Endothelial cell of umbilical vein (primary cell): ENCODE results near the gene LMNA. TPM values are rescaled to one million over a fixed set of nuclear protein-coding genes. Genes with fewer than 3 reads are reported as not detected.

Experiments
- BruUV-seq: library from RNA; stranded (reverse); fragments of 400-500 nt; replicated peaks from 2 replicates; lab custom pipeline; 2021; lab: Mats Ljungman, UMichigan
- CTCF ChIA-PET: fragments of 300-600, 350-600 bp; sonication (Branson Sonifier 250); formaldehyde crosslinking; loops from one replicate; lab custom pipeline; 2021; ENCODE audit warnings: antibody characterized with exemption, inconsistent platforms; lab: Charles Lee
- POLR2A ChIA-PET: fragments of 300-600, 350-600 bp; sonication (Branson Sonifier 250); formaldehyde crosslinking; loops from one replicate; lab custom pipeline; 2021; ENCODE audit warnings: antibody characterized with exemption, inconsistent platforms; lab: Charles Lee
- DNase-seq: peaks from one replicate; pipeline ENCODE4 v3.0.0-alpha.2; 2011; ENCODE audit warnings: low read depth, low spot score
- FAIRE-seq: peaks from 2 replicates; lab custom pipeline; 2011; peaks lifted over from hg19 to GRCh38; lab: Jason Lieb, UNC
- H2AFZ ChIP-seq: 2 replicates; pipeline ENCODE4 v1.6.0; 2012; ENCODE audit warnings: low read depth, low read length, control low read depth, inconsistent platforms
- H3K27ac ChIP-seq: 2 replicates; pipeline ENCODE4 v1.5.1; 2011; ENCODE audit warnings: low read depth, mild to moderate bottlenecking, control low read depth, low read length, moderate library complexity; ENCODE audit not compliant: insufficient read depth
- H3K27me3 ChIP-seq, 2 experiments: 2 replicates each; pipeline versions ENCODE4 v1.6.0 to v1.6.1; 2011; ENCODE audit warnings: low read length in 2 of 2, mixed read lengths in 1 of 2; ENCODE audit not compliant: control insufficient read depth in 2 of 2, insufficient read depth in 2 of 2
- H3K36me3 ChIP-seq, 2 experiments: 2 replicates in 1 of 2; 3 replicates in 1 of 2; pipeline ENCODE4 v1.5.1; 2011; ENCODE audit warnings: low read length in 2 of 2, mild to moderate bottlenecking in 1 of 2, moderate library complexity in 1 of 2; ENCODE audit not compliant: control insufficient read depth in 2 of 2, insufficient read depth in 2 of 2; ENCODE audit errors: extremely low read depth in 1 of 2
- H3K4me1 ChIP-seq: 3 replicates; pipeline ENCODE4 v1.5.1; 2011; ENCODE audit warnings: mild to moderate bottlenecking, low read length; ENCODE audit not compliant: control insufficient read depth, insufficient read depth; ENCODE audit errors: extremely low read depth
- H3K4me2 ChIP-seq: 2 replicates; pipeline ENCODE4 v1.6.1; 2011; ENCODE audit warnings: low read length, control low read depth, mixed read lengths; ENCODE audit not compliant: insufficient read depth
- H3K4me3 ChIP-seq, 3 experiments: fragments of 200-600 bp in 1 of 3; sonication (generic), shearing (Covaris generic) in 1 of 3; replicated peaks in 1 of 3; 2 replicates each; pipeline ENCODE4 v1.5.1; 2011 to 2016; ENCODE audit warnings: control low read depth in 3 of 3, low read length in 3 of 3, mild to moderate bottlenecking in 2 of 3, inconsistent platforms in 1 of 3, low read depth in 1 of 3, moderate library complexity in 1 of 3; ENCODE audit not compliant: insufficient read depth in 1 of 3
- H3K79me2 ChIP-seq: 2 replicates; pipeline ENCODE4 v1.6.0; 2012; ENCODE audit warnings: low read length, inconsistent platforms; ENCODE audit not compliant: control insufficient read depth, insufficient read depth
- H3K9ac ChIP-seq: replicated peaks from 2 replicates; pipeline ENCODE3; 2011; ENCODE audit warnings: low read length, control low read depth; ENCODE audit not compliant: insufficient read depth; ENCODE audit errors: extremely low read depth
- H3K9me1 ChIP-seq: replicated peaks from 3 replicates; pipeline ENCODE4 v1.6.0; 2011; ENCODE audit warnings: mild to moderate bottlenecking, low read length; ENCODE audit not compliant: control insufficient read depth, insufficient read depth; ENCODE audit errors: extremely low read depth
- H3K9me3 ChIP-seq: replicated peaks from 2 replicates; pipeline ENCODE4 v1.5.1; 2012; ENCODE audit warnings: low read length, inconsistent platforms; ENCODE audit not compliant: control insufficient read depth, insufficient read depth
- H4K20me1 ChIP-seq: replicated peaks from 2 replicates; pipeline ENCODE3; 2011; ENCODE audit warnings: mild to moderate bottlenecking, low read length; ENCODE audit not compliant: control insufficient read depth, insufficient read depth; ENCODE audit errors: extremely low read depth
- CTCF ChIP-seq, 2 donors: IDR thresholded peaks; 1 replicate in 1 of 2; 2 replicates in 1 of 2; pipeline ENCODE4 v1.5.1; 2011; ENCODE audit warnings: low read length in 2 of 2, mild to moderate bottlenecking in 2 of 2, moderate library complexity in 2 of 2, control low read depth in 1 of 2, inconsistent platforms in 1 of 2, low read depth in 1 of 2; ENCODE audit not compliant: insufficient read depth in 1 of 2; ENCODE audit errors: extremely low read depth in 1 of 2
- EZH2 ChIP-seq: IDR thresholded peaks from 2 replicates; pipeline ENCODE4 v1.6.1; 2012; ENCODE audit warnings: borderline replicate concordance, low read depth, mild to moderate bottlenecking, moderate library complexity, low read length, inconsistent platforms; ENCODE audit not compliant: severe bottlenecking
- FOS ChIP-seq: IDR thresholded peaks from 2 replicates; pipeline ENCODE4 v1.6.1; 2011; ENCODE audit warnings: mild to moderate bottlenecking, low read length, moderate library complexity, borderline replicate concordance; ENCODE audit not compliant: insufficient read depth
- GATA2 ChIP-seq: IDR thresholded peaks from 2 replicates; pipeline ENCODE4 v1.7.0; 2011; ENCODE audit warnings: low read depth, mild to moderate bottlenecking, moderate library complexity, mixed read lengths, low read length; ENCODE audit not compliant: insufficient read length, insufficient read depth
- JUN ChIP-seq: IDR thresholded peaks from 2 replicates; pipeline ENCODE4 v1.6.1; 2011; ENCODE audit warnings: borderline replicate concordance, low read depth; ENCODE audit not compliant: insufficient read length, insufficient read depth
- MAX ChIP-seq: IDR thresholded peaks from 2 replicates; pipeline ENCODE4 v1.6.1; 2011; ENCODE audit not compliant: insufficient read depth, insufficient read length
- MYC ChIP-seq: IDR thresholded peaks from one replicate; pipeline ENCODE4 v1.6.1; 2011; ENCODE audit warnings: mild to moderate bottlenecking, low read depth, low read length
- POLR2A ChIP-seq: IDR thresholded peaks from 2 replicates; pipeline ENCODE4 v1.6.1; 2012; ENCODE audit warnings: low read depth, mild to moderate bottlenecking, control low read depth, low read length
- POLR2AphosphoS5 ChIP-seq: IDR thresholded peaks from 2 replicates; pipeline ENCODE4 v1.6.1; 2012; ENCODE audit warnings: low read depth, mild to moderate bottlenecking, control low read depth, low read length, moderate library complexity; ENCODE audit not compliant: insufficient read depth
- dilution Hi-C: fragments of 300-500 bp; cut with MboI; formaldehyde crosslinking; loops from one replicate; pipeline ENCODE4 v1.15.0; 2019; ENCODE audit warnings: low sequenced_read_pairs; ENCODE audit not compliant: extremely low pct_ligation_motif_present
- intact Hi-C: fragments of 100-400 bp; cut with micrococcal nuclease; formaldehyde crosslinking; loops from one replicate; pipeline ENCODE4 v1.10.0; 2022
- polyA plus RNA-seq, 4 experiments: library from polyadenylated mRNA; depleted of rRNA in 3 of 4; stranded (reverse) in 3 of 4; unstranded in 1 of 4; fragments of >200 nt; gene quantifications; 2 replicates each; pipeline versions ENCODE4 v1.2.1 to v1.2.3, GENCODE V29; 2011 to 2012; ENCODE audit warnings: missing spikeins in 1 of 4
- total RNA-seq: library from RNA; stranded (reverse); gene quantifications from 2 replicates; pipeline ENCODE4 v1.2.3, GENCODE V29; 2021

The LMNA gene
- total and polyA plus RNA-seq, 2 donors (not counting 3 experiments of a cell fraction or from before 2014, with no cell fraction given), result 371 to 742 TPM

GRCh38 chr1:156069490-156070455 is 44.7 kb upstream of the LMNA start:
- FAIRE-seq, result peak; percentile 54
- DNase-seq, result peak; percentile 52
- H2AFZ ChIP-seq, result no peak overlapping the region
- ChIA-PET CTCF (interaction anchor here (0.9 to 1.4 kb wide), 3 partner anchors 44 to 80 kb away, joined by 3 to 6 read pairs (median 3); no protein-coding TSS in a partner anchor), POLR2A (no interaction called here)
- H3K9me3 ChIP-seq, result no peaks in the 10 kb centered on the region
- dilution Hi-C loops (no loop called here), intact Hi-C loops (no loop called here)
- no peak overlapping the region for H3K4me3 ChIP-seq
- BruUV-seq, result no TSS peak
- no peaks in the 10 kb centered on the region for H3K27me3 ChIP-seq
- no peaks in the 10 kb centered on the region for H3K79me2 ChIP-seq
- no peaks in the 10 kb centered on the region for H4K20me1 ChIP-seq
- no peak overlapping the region for H3K9ac ChIP-seq
- H3K4me2 ChIP-seq, result no peak overlapping the region
- peaks cover 0 to 8% of the 10 kb centered on the region in 2 experiments for H3K36me3 ChIP-seq
- peaks cover 6% of the 10 kb centered on the region for H3K4me1 ChIP-seq
- TF ChIP-seq JUN (no peak), GATA2 (no peak), MYC (no peak), POLR2AphosphoS5 (no peak), MAX (no peak)
- H3K27ac ChIP-seq, result no peak overlapping the region
- H3K9me1 ChIP-seq, result no peaks in the 10 kb centered on the region

GRCh38 chr1:156070548-156070947 is 44.0 kb upstream of the LMNA start:
- dilution Hi-C loops (no loop called here), intact Hi-C loops (no loop called here)
- Histone ChIP-seq H4K20me1 (no peaks in the 10 kb centered on the region), H3K9me3 (no peaks in the 10 kb centered on the region), H3K27me3 (no peaks in the 10 kb centered on the region), H3K9ac (no peak overlapping the region), H3K4me3 (no peak overlapping the region), H2AFZ (no peak overlapping the region), H3K9me1 (no peaks in the 10 kb centered on the region), H3K36me3 (peaks cover 0 to 15% of the 10 kb centered on the region in 2 experiments), H3K4me2 (no peak overlapping the region), H3K4me1 (peaks cover 6% of the 10 kb centered on the region), H3K79me2 (no peaks in the 10 kb centered on the region), H3K27ac (no peak overlapping the region)
- no peak for TF ChIP-seq GATA2
- TF ChIP-seq FOS, result no peak
- TF ChIP-seq EZH2, result no peak
- no peak for TF ChIP-seq CTCF (IDR thresholded peaks at IDR 0.05; ENCODE audit: extremely low read depth in 1 of 2, insufficient read depth in 1 of 2, low read depth in 1 of 2, low read length in 2 of 2)
- no peak for TF ChIP-seq MAX
- no peak for TF ChIP-seq MYC
- no peak for TF ChIP-seq JUN
- TF ChIP-seq POLR2A, result no peak
- no peak for TF ChIP-seq POLR2AphosphoS5
- ChIA-PET POLR2A (no interaction called here), CTCF (interaction anchor here (1.4 kb wide), 1 partner anchor 154 kb away, joined by 3 read pairs; no protein-coding TSS in a partner anchor)
- FAIRE-seq, result no peak
- BruUV-seq, result no TSS peak
- no peak for DNase-seq
